GM18951 (cell line): ENCODE data around the gene SPATA21.
"Not testable (repeated sequence)": the region's sequence is repeated elsewhere in the genome, so short reads cannot be mapped to it uniquely, and the experiment has no call there.

ENCODE experiments used
- POLR2A ChIP-seq: IDR thresholded peaks from 4 replicates; pipeline ENCODE4 v1.6.1; 2011; ENCODE audit warnings: mild to moderate bottlenecking; ENCODE audit not compliant: insufficient read length, insufficient read depth; ENCODE audit errors: extremely low read depth
- in situ Hi-C: fragments of 300-500 bp; cut with MboI; formaldehyde crosslinking; loops from one replicate; pipeline ENCODE4 v1.12.0; 2022; ENCODE audit warnings: low sequenced_read_pairs, mixed read lengths, inconsistent platforms; ENCODE audit not compliant: unreplicated experiment

Gene SPATA21

GRCh38 chr1:16436946-16437474 is at the start of gene SPATA21:
Gene SPATA21, minus strand, starts transcription at chr1:16437424. Its CDS starts 6,053 bp downstream, at chr1:16431371.
- in situ Hi-C loops, result no loop called here
- TF ChIP-seq POLR2A, result no peak

GRCh38 chr1:16487011-16487410 is 49.8 kb upstream of the SPATA21 start:
- in situ Hi-C loops, result not testable (repeated sequence)

DNA sequence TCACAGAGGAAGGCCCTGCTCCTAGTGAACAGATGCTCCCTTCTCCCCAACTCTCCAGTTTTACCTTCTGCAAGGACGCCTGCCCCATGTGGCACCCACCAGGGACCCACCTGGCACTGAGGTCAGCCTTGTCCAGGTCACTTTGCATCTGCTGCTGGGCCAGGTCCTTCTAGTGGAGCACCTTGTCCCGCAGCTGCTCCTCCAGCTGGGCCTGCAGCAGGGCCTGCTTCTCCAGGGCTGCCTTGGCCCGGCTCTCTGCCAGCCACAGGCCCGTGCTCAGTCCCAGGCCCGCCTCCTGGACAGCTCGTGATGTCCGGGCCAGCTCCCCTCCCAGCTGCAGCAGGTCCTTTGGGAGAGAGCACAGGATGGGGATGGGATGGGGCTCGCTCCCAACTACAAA is 49.1 kb upstream of the SPATA21 start:
- in situ Hi-C loops, result not testable (repeated sequence)

- in situ Hi-C loops, result no loop called here
- no peak for TF ChIP-seq POLR2A
These were observed 47.7 kb upstream of the SPATA21 start for GRCh38 chr1:16484931-16485330.

- in situ Hi-C loops, result no loop called here
These were observed 47.2 kb upstream of the SPATA21 start for GRCh38 chr1:16484501-16484835.

GRCh38 chr1:16483639-16484500 is 46.6 kb upstream of the SPATA21 start:
- in situ Hi-C loops, result not testable (repeated sequence)

More at GRCh38 chr1:16484501-16484835, 47.2 kb upstream of the SPATA21 start:
- TF ChIP-seq POLR2A, result no peak

DNA sequence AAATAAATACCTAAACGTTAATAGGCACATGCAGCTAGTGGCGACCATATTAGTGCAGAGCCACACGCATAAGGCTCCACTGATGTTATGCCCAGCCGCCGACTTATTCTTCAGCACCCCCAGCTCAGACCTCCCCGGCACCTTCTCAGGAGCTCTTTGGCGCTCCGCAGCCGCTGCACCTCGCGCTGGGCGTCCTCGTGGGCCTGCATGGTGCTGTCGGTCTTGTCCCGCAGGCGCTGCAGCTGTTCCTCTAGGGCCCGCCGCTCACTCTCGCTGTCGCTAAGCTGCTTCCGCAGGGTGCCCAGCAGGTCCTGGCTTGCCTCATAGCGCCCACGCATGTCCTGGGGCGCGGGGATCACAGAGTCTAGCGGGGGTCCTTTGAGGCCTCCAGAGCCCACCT is 45.9 kb upstream of the SPATA21 start:
- in situ Hi-C loops, result not testable (repeated sequence)

GRCh38 chr1:16478091-16478490 is 40.9 kb upstream of the SPATA21 start:
- TF ChIP-seq POLR2A, result no peak
- in situ Hi-C loops, result no loop called here

DNA sequence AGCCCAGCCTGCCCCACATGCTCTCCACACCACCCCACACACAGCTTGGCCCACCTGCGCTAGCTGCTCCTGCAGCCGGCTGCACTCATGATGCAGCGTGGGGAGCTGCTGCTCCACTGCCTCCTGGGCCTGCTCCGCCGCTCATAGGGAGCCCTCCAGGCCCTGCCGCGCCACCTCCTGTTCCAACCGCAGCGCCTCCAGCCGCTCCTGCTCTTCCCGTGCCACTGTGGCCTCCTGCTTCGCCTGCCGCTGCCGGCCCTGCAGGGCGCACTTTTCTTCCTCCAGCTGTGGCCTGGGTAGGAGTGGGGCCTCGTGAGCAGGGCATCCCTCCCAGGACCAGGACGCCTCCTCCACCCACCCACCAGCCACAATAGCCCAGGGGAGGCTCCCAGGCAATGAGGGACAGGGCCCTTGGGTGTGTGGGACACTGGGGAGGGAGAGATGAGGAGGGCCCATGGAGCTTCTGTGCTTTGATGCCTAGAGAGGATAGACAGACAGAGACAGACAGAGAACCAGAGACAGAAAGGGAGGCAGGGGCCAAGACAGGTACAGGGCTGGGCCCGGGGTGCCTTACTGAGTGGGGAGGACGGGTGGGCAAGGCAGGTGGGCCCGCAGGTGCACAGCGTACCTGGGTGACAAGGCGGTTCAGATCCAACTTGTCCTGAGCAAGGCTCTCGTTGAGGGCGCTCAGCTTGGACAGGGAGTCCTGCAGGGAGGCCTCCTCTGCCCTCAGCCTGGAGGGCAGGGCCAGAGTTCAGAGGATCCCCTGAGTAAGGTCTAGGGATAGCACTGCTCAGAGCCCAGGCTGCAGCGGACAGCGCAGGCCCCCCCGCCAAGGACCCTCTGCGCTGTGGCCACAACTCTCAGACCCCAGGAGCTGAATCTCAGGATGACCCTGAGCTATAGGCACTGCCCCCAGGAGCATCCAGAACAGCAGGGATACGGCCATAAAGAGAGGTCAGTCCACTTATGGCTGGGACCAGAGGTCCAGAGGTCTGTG is 38.8 kb upstream of the SPATA21 start:
- in situ Hi-C loops, result not testable (repeated sequence)

GRCh38 chr1:16474891-16475290 is 37.7 kb upstream of the SPATA21 start:
- in situ Hi-C loops, result not testable (repeated sequence)

- in situ Hi-C loops, result no loop called here
- no peak for TF ChIP-seq POLR2A
These were observed 37.1 kb upstream of the SPATA21 start for GRCh38 chr1:16474166-16474800.

DNA sequence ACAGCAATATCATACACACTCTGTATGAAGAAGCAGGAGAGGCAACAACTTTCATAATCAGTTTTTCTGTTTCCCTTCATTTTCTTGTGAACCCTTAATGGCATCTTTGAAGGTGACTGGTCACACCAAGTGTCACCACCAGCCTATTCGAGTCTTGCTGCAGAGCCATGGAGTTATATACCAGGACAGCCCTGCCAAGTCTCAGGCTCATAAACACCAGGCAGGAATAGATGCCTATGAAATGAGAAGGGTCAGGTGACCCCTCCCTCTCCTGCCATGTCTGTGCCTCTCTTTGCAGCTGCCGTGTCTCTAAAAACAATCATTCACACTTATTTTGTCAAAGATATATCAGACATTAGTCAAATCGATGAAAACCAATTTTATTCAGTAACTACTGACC is 31.3 kb upstream of the SPATA21 start:
- in situ Hi-C loops, result no loop called here
- no peak for TF ChIP-seq POLR2A

GRCh38 chr1:16464917-16465625 is 27.8 kb upstream of the SPATA21 start:
- no peak for TF ChIP-seq POLR2A
- in situ Hi-C loops, result no loop called here
